Inflammatory macrophage treated with lipopolysaccharide for 4 hours (primary cell): ENCODE data around the gene APOB.
"Not testable (repeated sequence)": the region's sequence is repeated elsewhere in the genome, so short reads cannot be mapped to it uniquely, and the experiment has no call there.

Experiments
- DNase-seq: peaks from one replicate; pipeline ENCODE4 v3.0.0-alpha.2; 2020

APOB gene

GRCh38 chr2:21032338-21033236 is 11.3 kb downstream of the APOB start:
- DNase-seq, result no peak

- no peak for DNase-seq
These were observed 12.6 kb downstream of the APOB start for GRCh38 chr2:21030983-21031968.

- DNase-seq, result no peak
These were observed 14.4 kb downstream of the APOB start for GRCh38 chr2:21029519-21029918.

- not testable (repeated sequence) for DNase-seq
These were observed 14.9 kb downstream of the APOB start for GRCh38 chr2:21028951-21029350.

GRCh38 chr2:21028021-21028947 is 15.6 kb downstream of the APOB start:
- DNase-seq, result no peak

- no peak for DNase-seq
These were observed 17.2 kb downstream of the APOB start for GRCh38 chr2:21026479-21027282.

GRCh38 chr2:21025690-21026478 is 18.0 kb downstream of the APOB start:
- DNase-seq, result no peak

- DNase-seq, result no peak
These were observed 19.0 kb downstream of the APOB start for GRCh38 chr2:21024722-21025389.

- DNase-seq, result no peak
These were observed 19.7 kb downstream of the APOB start for GRCh38 chr2:21024198-21024597.

- no peak for DNase-seq
These were observed 20.3 kb downstream of the APOB start for GRCh38 chr2:21023419-21024181.

GRCh38 chr2:21022792-21023367 is 21.0 kb downstream of the APOB start:
- no peak for DNase-seq

- DNase-seq, result no peak
These were observed 22.4 kb downstream of the APOB start for GRCh38 chr2:21021430-21021829.

GRCh38 chr2:21020668-21021288 is 23.1 kb downstream of the APOB start:
- no peak for DNase-seq

GRCh38 chr2:21020031-21020667 is 23.7 kb downstream of the APOB start:
- no peak for DNase-seq

GRCh38 chr2:21019678-21020021 is 24.2 kb downstream of the APOB start:
- DNase-seq, result no peak

- DNase-seq, result no peak
These were observed 24.7 kb downstream of the APOB start for GRCh38 chr2:21019000-21019677.

GRCh38 chr2:21018290-21018689 is 25.6 kb downstream of the APOB start:
- DNase-seq, result no peak
